ENCODE data around the gene PGC. TPM values are rescaled to one million over a fixed set of nuclear protein-coding genes. Genes with fewer than 3 reads are reported as not detected.

PGC gene
- total and polyA plus RNA-seq, 9 donors, result 0.53 to 0.94 (median 0.81) TPM; not detected in 6

- Histone ChIP-seq H3K27ac (no peak overlapping the region), H3K36me3 (no peaks in the 10 kb centered on the region), H3K4me3 (no peak overlapping the region), H3K9me3 (no peaks in the 10 kb centered on the region), H3K27me3 (no peaks in the 10 kb centered on the region), H3K4me1 (ENCODE audit: insufficient read depth) (no peaks in the 10 kb centered on the region)
- intact Hi-C loops (cut with DNase I), result no loop called here
- no peak for DNase-seq
- 51 to 60% (median 52%) methylated on average over 12 to 13 of the region's 13 CpGs for WGBS, 3 donors
- TF ChIP-seq POLR2A (IDR thresholded peaks at IDR 0.05) (no peak), EP300 (IDR thresholded peaks at IDR 0.05) (no peak)
- TF ChIP-seq, protein P1, sequence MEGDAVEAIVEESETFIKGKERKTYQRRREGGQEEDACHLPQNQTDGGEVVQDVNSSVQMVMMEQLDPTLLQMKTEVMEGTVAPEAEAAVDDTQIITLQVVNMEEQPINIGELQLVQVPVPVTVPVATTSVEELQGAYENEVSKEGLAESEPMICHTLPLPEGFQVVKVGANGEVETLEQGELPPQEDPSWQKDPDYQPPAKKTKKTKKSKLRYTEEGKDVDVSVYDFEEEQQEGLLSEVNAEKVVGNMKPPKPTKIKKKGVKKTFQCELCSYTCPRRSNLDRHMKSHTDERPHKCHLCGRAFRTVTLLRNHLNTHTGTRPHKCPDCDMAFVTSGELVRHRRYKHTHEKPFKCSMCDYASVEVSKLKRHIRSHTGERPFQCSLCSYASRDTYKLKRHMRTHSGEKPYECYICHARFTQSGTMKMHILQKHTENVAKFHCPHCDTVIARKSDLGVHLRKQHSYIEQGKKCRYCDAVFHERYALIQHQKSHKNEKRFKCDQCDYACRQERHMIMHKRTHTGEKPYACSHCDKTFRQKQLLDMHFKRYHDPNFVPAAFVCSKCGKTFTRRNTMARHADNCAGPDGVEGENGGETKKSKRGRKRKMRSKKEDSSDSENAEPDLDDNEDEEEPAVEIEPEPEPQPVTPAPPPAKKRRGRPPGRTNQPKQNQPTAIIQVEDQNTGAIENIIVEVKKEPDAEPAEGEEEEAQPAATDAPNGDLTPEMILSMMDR (IDR thresholded peaks at IDR 0.05), result no peak
These were observed 9.2 kb upstream of the PGC start for GRCh38 chr6:41756354-41756753.

GRCh38 chr6:41755895-41756294 is 8.7 kb upstream of the PGC start:
- DNase-seq, result no peak
- TF ChIP-seq POLR2A (IDR thresholded peaks at IDR 0.05) (no peak), EP300 (IDR thresholded peaks at IDR 0.05) (no peak)
- TF ChIP-seq, protein P1 (IDR thresholded peaks at IDR 0.05), result no peak
- H3K4me3 ChIP-seq, result no peak overlapping the region
- intact Hi-C loops (cut with DNase I), result no loop called here
- H3K4me1 ChIP-seq (ENCODE audit: insufficient read depth), result no peaks in the 10 kb centered on the region
- H3K36me3 ChIP-seq, result no peaks in the 10 kb centered on the region
- no peaks in the 10 kb centered on the region for H3K27me3 ChIP-seq
- H3K27ac ChIP-seq, result no peak overlapping the region
- no peaks in the 10 kb centered on the region for H3K9me3 ChIP-seq
- WGBS, 3 donors, result 68 to 74% (median 69%) methylated on average over 4 of the region's 4 CpGs

DNA sequence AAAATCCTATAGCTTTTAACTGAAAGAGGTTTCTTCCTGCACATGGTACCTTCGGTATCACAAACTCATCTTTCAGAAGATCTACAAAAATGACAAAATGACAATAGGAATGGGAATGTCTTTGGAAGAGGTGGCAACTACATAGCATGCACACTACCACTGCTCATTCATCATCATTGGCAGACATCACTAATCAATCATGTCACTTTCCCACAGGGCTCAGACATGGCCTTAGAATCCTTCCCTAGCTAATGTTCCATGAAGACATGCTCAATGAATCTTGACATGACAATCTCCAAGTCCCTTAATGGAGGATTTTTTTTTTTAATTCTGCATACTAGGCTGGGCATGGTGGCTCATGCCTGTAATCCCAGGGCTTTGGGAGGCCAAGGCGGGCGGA is 3.2 kb upstream of the PGC start:
- intact Hi-C loops (cut with DNase I), result no loop called here
- Histone ChIP-seq H3K27ac (no peak overlapping the region), H3K9me3 (no peaks in the 10 kb centered on the region), H3K36me3 (no peaks in the 10 kb centered on the region), H3K27me3 (no peaks in the 10 kb centered on the region), H3K4me3 (no peak overlapping the region), H3K4me1 (ENCODE audit: insufficient read depth) (no peaks in the 10 kb centered on the region)
- 96 to 97% (median 97%) methylated on average over 3 of the region's 3 CpGs for WGBS, 3 donors
- no peak for DNase-seq
- TF ChIP-seq EP300 (IDR thresholded peaks at IDR 0.05) (no peak), POLR2A (IDR thresholded peaks at IDR 0.05) (no peak)
- TF ChIP-seq, protein P1 (IDR thresholded peaks at IDR 0.05), result no peak

DNA sequence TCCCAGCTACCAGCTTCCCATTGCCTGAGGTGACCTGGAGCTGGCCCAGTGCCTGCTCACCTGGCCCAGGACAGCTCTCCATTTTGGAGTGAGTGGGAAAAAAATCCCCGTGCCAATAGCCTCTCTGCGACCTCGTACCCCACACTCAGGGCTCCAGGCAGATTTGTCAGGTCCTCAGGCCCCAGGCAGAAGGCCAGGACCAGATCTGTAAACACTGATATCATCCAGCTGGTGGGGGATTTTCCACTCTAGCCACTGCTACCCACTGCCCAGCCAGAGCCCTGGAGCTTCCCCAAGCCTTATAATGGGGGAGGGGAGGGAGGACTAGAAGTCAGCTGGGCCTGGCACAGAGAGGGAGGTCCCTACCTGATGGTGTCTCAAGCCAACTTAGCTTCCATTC is 1.3 kb upstream of the PGC start:
- TF ChIP-seq EP300 (IDR thresholded peaks at IDR 0.05), result no peak
- no peak for TF ChIP-seq POLR2A (IDR thresholded peaks at IDR 0.05)
- TF ChIP-seq, protein P1 (IDR thresholded peaks at IDR 0.05), result no peak
- no peaks in the 10 kb centered on the region for H3K4me1 ChIP-seq (ENCODE audit: insufficient read depth)
- no peaks in the 10 kb centered on the region for H3K36me3 ChIP-seq
- intact Hi-C loops (cut with DNase I), result no loop called here
- H3K27ac ChIP-seq, result no peak overlapping the region
- WGBS, 3 donors, result 63 to 80% (median 70%) methylated on average over 3 of the region's 3 CpGs
- no peaks in the 10 kb centered on the region for H3K27me3 ChIP-seq
- no peak for DNase-seq
- H3K4me3 ChIP-seq, result no peak overlapping the region
- no peaks in the 10 kb centered on the region for H3K9me3 ChIP-seq

DNA sequence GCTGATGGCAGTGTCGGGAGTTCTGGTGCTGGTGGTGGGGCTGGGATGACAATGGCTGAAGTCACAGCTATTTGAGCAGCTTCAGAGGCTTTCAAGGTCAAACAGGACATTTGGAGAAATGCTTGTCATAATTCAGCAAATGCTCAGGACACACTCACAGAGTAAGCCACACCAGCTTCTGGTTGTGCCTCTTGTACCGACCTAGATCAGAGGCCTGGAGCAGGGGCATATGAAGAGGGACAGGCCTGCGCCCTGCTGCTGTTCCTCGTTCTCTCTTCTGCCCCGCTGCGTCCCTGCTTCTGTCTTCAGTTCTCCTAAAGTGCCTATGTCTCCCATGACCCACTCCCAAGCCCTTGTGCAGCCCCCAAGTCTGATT is 893 bp upstream of the PGC start:
- WGBS, 3 donors, result 91 to 94% (median 93%) methylated on average over 6 of the region's 6 CpGs

More for the DNA sequence above, 893 bp upstream of the PGC start:
- Histone ChIP-seq H3K27ac (no peak overlapping the region), H3K4me3 (no peak overlapping the region), H3K4me1 (ENCODE audit: insufficient read depth) (no peaks in the 10 kb centered on the region), H3K36me3 (no peaks in the 10 kb centered on the region), H3K9me3 (no peaks in the 10 kb centered on the region), H3K27me3 (no peaks in the 10 kb centered on the region)
- TF ChIP-seq, protein P1 (IDR thresholded peaks at IDR 0.05), result no peak
- TF ChIP-seq EP300 (IDR thresholded peaks at IDR 0.05), result no peak
- no peak for TF ChIP-seq POLR2A (IDR thresholded peaks at IDR 0.05)
- DNase-seq, result no peak
- intact Hi-C loops (cut with DNase I), result no loop called here

All from ovary (tissue), 9 donors.